ENCODE results near the gene NCMAP.
"Not testable (repeated sequence)": the region's sequence is repeated elsewhere in the genome, so short reads cannot be mapped to it uniquely, and the experiment has no call there.

The NCMAP gene

GRCh38 chr1:24544239-24544638 lies 11.6 kb upstream of the NCMAP start:
- no peak for DNase-seq

- DNase-seq: no peak
Observed at GRCh38 chr1:24545662-24546061, 10.2 kb upstream of the NCMAP start.

GRCh38 chr1:24547195-24547594 lies 8.7 kb upstream of the NCMAP start:
- DNase-seq: no peak

- DNase-seq: no peak
Observed at GRCh38 chr1:24548070-24548469, 7.8 kb upstream of the NCMAP start.

GRCh38 chr1:24549210-24549609 lies 6.7 kb upstream of the NCMAP start:
- not testable (repeated sequence) for DNase-seq

- no peak for DNase-seq
Observed at GRCh38 chr1:24551290-24551959, 4.5 kb upstream of the NCMAP start.

GRCh38 chr1:24551960-24552571 lies 3.8 kb upstream of the NCMAP start:
- DNase-seq: no peak

- no peak for DNase-seq
Observed at GRCh38 chr1:24553931-24554330, 2.0 kb upstream of the NCMAP start.

GRCh38 chr1:24554714-24555113 lies 1.2 kb upstream of the NCMAP start:
- DNase-seq: no peak

GRCh38 chr1:24556414-24556795 lies 518 bp downstream of the NCMAP start:
- no peak for DNase-seq

- no peak for DNase-seq
Observed at GRCh38 chr1:24557220-24557619, 1.3 kb downstream of the NCMAP start.

- no peak for DNase-seq
Observed at GRCh38 chr1:24557711-24558131, 1.8 kb downstream of the NCMAP start.

GRCh38 chr1:24558455-24558854 lies 2.6 kb downstream of the NCMAP start:
- no peak for DNase-seq

GRCh38 chr1:24558902-24559791 lies 3.3 kb downstream of the NCMAP start:
- no peak for DNase-seq

- DNase-seq: no peak
Observed at GRCh38 chr1:24560361-24560760, 4.5 kb downstream of the NCMAP start.

GRCh38 chr1:24562625-24563024 lies 6.7 kb downstream of the NCMAP start:
- no peak for DNase-seq

GRCh38 chr1:24564695-24565094 lies 8.8 kb downstream of the NCMAP start:
- DNase-seq: no peak

GRCh38 chr1:24566236-24566867 lies 10.5 kb downstream of the NCMAP start:
- no peak for DNase-seq

GRCh38 chr1:24567792-24568388 lies 12.0 kb downstream of the NCMAP start:
- DNase-seq: no peak

GRCh38 chr1:24568475-24568874 lies 12.6 kb downstream of the NCMAP start:
- DNase-seq: no peak

- DNase-seq: no peak
Observed at GRCh38 chr1:24570265-24571125, 14.6 kb downstream of the NCMAP start.

GRCh38 chr1:24572301-24572700 lies 16.4 kb downstream of the NCMAP start:
- DNase-seq: no peak
